ENCODE data around the gene TAS1R2. TPM values are rescaled to one million over a fixed set of nuclear protein-coding genes. Genes with fewer than 3 reads are reported as not detected.

Gene TAS1R2
- polyA plus RNA-seq, 1 of the 3 experiments (the other 2 are of a cell fraction) = not detected

- H3F3A ChIP-seq (replicated peaks; ENCODE audit: insufficient read depth) = no peaks in the 10 kb centered on the region
- H3K36me3 ChIP-seq (replicated peaks in 1 of 2; ENCODE audit: control insufficient read depth in 1 of 2, insufficient read depth in 2 of 2, low read length in 1 of 2) = no peaks in the 10 kb centered on the region
- H3K27me3 ChIP-seq (ENCODE audit: insufficient read depth) = no peaks in the 10 kb centered on the region
- ChIA-PET POLR2A (no interaction called here), CTCF (interaction anchor here (0.6 to 1.6 kb wide), 5 partner anchors 12 to 1768 kb away, joined by 3 to 8 read pairs (median 4); no protein-coding TSS in a partner anchor)
- no peaks in the 10 kb centered on the region for H3K9me3 ChIP-seq
- 26% methylated on average over 6 of the region's 10 CpGs for WGBS (ENCODE audit: low lambda C conversion rate)
- H3K9me2 ChIP-seq = no peaks in the 10 kb centered on the region
- no peak overlapping the region for H3K4me2 ChIP-seq
- no peaks in the 10 kb centered on the region for H3K79me2 ChIP-seq (ENCODE audit: insufficient read depth)
- no peaks in the 10 kb centered on the region; a peak in 1 of 4 replicates for H3K4me1 ChIP-seq (ENCODE audit: control insufficient read depth in 1 of 2, insufficient read depth in 2 of 2, low read depth in 1 of 2, low read length in 1 of 2)
- no peak overlapping the region for H3K9ac ChIP-seq
- H4K20me1 ChIP-seq (ENCODE audit: insufficient read depth) = no peaks in the 10 kb centered on the region
- H3K4me3 ChIP-seq (ENCODE audit: low read depth in 2 of 2, low read length in 1 of 2) = no peak overlapping the region
- H2AFZ ChIP-seq (ENCODE audit: low read depth) = no peak overlapping the region
- no peak for DNase-seq
- H3K27ac ChIP-seq (ENCODE audit: low read depth in 2 of 2, low read length in 1 of 2) = no peak overlapping the region
- TF ChIP-seq RXRA (IDR thresholded peaks at IDR 0.05; ENCODE audit: borderline replicate concordance, low read depth) = no peak
- TF ChIP-seq POLR2AphosphoS5 (IDR thresholded peaks at IDR 0.05; ENCODE audit: low read depth, low read length) = no peak
- no peak for TF ChIP-seq MEF2A (IDR thresholded peaks at IDR 0.05; ENCODE audit: borderline replicate concordance, low read depth)
- TF ChIP-seq RCOR1 (IDR thresholded peaks at IDR 0.05; ENCODE audit: low read length) = no peak
- TF ChIP-seq FOXJ3 (CRISPR knock-in tag; IDR thresholded peaks at IDR 0.05) = no peak
- TF ChIP-seq SMC3 (IDR thresholded peaks at IDR 0.05; ENCODE audit: low read depth, low read length) = no peak
- no peak for TF ChIP-seq PBX3 (IDR thresholded peaks at IDR 0.05)
These were observed 52.0 kb downstream of the TAS1R2 start for GRCh38 chr1:18807334-18808063.

GRCh38 chr1:18805925-18806849, 53.3 kb downstream of the TAS1R2 start:
- Histone ChIP-seq H3F3A (replicated peaks; ENCODE audit: insufficient read depth) (no peaks in the 10 kb centered on the region), H3K36me3 (replicated peaks in 1 of 2; ENCODE audit: control insufficient read depth in 1 of 2, insufficient read depth in 2 of 2, low read length in 1 of 2) (no peaks in the 10 kb centered on the region), H3K4me2 (no peak overlapping the region), H4K20me1 (ENCODE audit: insufficient read depth) (no peaks in the 10 kb centered on the region), H3K4me3 (ENCODE audit: low read depth in 2 of 2, low read length in 1 of 2) (no peak overlapping the region), H3K27me3 (ENCODE audit: insufficient read depth) (no peaks in the 10 kb centered on the region), H3K27ac (ENCODE audit: low read depth in 2 of 2, low read length in 1 of 2) (no peak overlapping the region), H3K9ac (no peak overlapping the region), H3K9me3 (no peaks in the 10 kb centered on the region), H3K9me2 (no peaks in the 10 kb centered on the region), H3K4me1 (ENCODE audit: control insufficient read depth in 1 of 2, insufficient read depth in 2 of 2, low read depth in 1 of 2, low read length in 1 of 2) (no peaks in the 10 kb centered on the region; a peak in 1 of 4 replicates), H2AFZ (ENCODE audit: low read depth) (no peak overlapping the region), H3K79me2 (ENCODE audit: insufficient read depth) (no peaks in the 10 kb centered on the region)
- WGBS (ENCODE audit: low lambda C conversion rate) = 40% methylated on average over 4 of the region's 7 CpGs
- TF ChIP-seq USF2 (IDR thresholded peaks at IDR 0.05; ENCODE audit: borderline replicate concordance, low read depth, low read length) (no peak), FOXM1 (IDR thresholded peaks at IDR 0.05; ENCODE audit: low read depth) (no peak), CTCF (IDR thresholded peaks at IDR 0.05) (no peak), MAX (IDR thresholded peaks at IDR 0.05; ENCODE audit: low read depth) (no peak)
- no peak for DNase-seq
- ChIA-PET POLR2A (no interaction called here), CTCF (interaction anchor here (0.6 to 1.5 kb wide), 5 partner anchors 10 to 209 kb away, joined by 3 to 6 read pairs (median 4); no protein-coding TSS in a partner anchor)
